HG02571 (cell line): ENCODE data around the gene GPT2.
"Not testable (repeated sequence)": the region's sequence is repeated elsewhere in the genome, so short reads cannot be mapped to it uniquely, and the experiment has no call there.

Source experiments
- ATAC-seq: cut with Tn5 transposase; IDR thresholded peaks from one replicate; pipeline ENCODE4 v1.9.1; 2021; ENCODE audit warnings: mild to moderate bottlenecking, moderate library complexity; ENCODE audit not compliant: unreplicated experiment

GPT2 gene

DNA sequence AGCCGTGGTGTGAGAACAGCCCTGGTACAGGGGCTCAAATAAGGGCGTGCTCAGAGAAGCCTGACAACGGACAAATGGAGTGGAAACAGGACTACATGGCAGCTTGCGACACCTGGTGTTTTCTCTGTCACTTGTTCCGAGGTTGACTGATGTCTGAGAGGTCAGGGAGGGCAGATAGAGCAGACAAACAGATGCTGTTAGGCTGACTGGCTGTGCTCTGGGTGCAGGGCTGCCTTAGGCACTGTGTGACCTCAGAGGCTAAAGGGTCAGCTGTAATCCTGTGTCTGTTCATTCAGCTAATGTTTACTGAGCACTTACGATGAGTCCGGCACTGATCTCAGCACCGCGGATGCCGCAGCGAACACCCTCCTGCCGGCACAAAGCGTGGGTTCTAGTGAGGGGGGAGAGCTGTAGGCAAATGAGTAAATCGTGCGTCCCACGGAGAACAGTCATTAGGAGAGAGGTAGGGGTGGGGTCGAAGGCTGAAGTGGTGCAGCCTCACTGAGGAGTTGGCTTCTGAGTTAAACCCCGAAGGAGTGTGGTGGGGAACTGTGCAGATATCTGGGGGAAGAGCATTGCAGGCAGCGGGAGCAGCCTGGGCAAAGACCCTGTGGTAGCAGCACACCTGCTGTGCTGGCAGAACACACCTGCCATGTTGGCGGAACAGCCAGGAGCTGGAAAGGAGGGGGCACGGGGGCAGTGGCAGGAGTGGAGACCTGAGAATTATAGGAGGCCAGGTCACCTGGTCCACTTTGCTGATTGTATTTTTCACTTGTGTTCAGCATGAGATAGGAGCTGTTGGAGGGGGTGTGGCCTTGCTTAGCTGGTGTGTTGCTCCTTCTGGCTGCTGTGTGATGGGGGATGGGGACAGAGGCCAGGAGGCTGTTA lies 35.0 kb downstream of the GPT2 start:
- ATAC-seq: peak; percentile 92

GRCh38 chr16:46920402-46921068 lies 36.4 kb downstream of the GPT2 start:
- no peak for ATAC-seq

DNA sequence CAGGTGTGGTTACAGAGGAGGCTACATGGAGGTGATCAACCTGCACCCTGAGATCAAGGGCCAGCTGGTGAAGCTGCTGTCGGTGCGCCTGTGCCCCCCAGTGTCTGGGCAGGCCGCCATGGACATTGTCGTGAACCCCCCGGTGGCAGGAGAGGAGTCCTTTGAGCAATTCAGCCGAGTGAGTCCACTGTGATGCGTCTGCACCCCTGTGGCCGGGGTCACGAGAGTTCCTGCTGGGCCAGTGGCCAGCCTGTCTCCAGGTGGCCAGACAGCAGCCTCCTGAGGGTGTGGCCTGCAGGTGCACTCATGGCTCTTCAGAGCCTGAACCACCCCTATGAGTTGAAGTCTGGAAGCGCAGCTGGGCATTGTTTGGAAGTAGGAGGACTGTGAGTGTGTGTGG lies 38.1 kb downstream of the GPT2 start:
- ATAC-seq: no peak

GRCh38 chr16:46923513-46924295 lies 39.5 kb downstream of the GPT2 start:
- ATAC-seq: no peak

DNA sequence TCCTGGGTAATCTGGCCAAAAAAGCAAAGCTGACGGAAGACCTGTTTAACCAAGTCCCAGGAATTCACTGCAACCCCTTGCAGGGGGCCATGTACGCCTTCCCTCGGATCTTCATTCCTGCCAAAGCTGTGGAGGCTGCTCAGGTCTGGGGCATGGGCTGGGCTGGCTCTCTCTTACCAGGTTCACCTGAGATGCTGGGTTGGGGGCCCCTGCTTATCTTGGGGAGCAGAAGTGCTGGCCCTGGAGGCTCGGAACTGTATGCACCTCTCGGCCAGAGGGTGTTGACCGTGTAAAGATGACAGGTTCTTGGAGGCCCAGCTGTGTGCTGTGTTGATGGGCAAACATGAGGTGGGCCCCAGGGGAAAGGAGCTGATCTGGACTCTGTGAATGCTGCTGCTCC lies 40.2 kb downstream of the GPT2 start:
- ATAC-seq: no peak

DNA sequence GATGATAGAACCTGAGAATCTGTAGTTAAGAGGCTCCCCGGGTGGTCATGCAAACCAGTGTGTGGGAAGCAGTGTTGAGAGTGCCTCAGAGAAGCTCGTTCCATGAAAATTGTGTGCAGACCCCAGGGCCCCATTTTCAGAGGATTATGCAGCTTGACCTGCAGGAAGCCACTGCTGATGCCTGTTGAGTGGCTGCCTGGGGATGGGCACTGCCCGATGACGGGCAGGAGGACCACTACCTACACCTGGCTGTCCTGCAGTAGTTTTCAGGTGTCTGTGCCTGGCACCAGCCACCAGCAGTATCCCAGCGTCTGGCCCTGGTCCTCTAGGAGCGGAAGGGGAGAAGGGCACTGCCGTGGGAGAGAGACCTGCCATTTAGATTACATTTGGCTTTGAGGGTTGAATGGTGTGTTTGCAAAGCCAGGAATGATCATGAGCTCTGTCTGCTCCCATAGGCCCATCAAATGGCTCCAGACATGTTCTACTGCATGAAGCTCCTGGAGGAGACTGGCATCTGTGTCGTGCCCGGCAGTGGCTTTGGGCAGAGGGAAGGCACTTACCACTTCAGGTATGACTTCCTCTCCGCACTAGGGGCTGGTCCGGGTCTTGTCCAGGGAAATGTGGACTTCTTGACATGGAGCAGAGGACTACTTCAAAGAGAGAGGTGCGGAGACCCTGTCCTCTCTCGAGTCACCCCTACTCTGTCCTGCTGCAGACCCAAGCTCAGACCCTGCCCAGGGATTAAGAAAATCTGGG lies 42.5 kb downstream of the GPT2 start:
- ATAC-seq: no peak

GRCh38 chr16:46927273-46927672 lies 43.1 kb downstream of the GPT2 start:
- no peak for ATAC-seq

DNA sequence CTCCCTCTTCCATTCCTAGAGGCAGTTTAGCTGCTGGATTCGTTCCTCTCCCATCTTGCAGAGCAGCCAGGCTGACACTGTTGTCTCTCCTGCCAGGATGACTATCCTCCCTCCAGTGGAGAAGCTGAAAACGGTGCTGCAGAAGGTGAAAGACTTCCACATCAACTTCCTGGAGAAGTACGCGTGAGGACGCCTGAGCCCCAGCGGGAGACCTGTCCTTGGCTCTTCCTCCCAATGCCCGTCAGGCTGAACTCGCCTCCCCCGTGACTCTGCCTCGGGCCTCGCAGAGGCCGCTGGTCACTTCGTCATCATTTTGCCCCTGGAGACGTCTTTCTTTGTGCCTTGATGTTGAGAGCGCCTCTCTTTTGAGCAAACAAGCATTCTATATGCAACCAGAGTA lies 44.6 kb downstream of the GPT2 start:
- ATAC-seq: no peak

GRCh38 chr16:46929378-46930332 lies 45.5 kb downstream of the GPT2 start:
- no peak for ATAC-seq

DNA sequence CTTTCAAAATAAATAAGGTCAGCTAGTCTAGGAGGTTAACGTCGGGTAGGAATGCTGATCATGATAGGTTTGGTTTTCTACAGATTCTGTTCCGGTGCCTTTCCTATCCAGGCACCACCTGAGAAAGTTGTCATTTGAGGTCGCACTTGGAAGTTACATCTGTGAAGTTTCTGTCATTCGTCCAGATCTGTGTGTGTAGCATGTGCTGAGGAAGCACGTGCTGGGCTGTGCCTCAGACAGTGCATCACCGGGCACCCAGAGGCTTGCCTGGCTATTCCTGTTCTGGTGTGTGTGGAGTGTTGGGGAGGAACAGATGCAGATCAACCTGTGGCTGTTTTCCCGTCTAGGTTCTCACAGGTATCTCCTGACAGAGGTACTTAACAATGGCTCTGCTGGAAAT lies 46.7 kb downstream of the GPT2 start:
- ATAC-seq: no peak

DNA sequence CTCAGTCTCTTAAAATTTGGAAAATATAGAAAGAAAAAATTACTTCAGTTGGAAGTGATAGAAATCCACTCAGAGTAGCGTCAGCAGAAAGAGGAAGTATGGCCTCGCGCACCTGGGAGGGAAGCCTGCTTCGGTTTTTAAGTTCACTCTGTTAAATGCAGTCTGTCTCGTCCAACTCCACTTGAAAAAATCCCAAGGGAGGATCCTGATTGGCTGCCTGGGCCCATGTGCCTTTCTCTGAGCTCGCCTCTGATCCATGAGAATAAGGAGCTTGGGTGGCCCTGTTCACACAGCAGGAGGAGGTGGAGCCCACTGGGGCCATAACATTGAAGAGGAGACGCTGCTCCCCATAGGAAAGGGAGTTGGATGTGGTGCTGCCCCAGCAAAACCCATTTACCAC lies 48.6 kb downstream of the GPT2 start:
- ATAC-seq: no peak

DNA sequence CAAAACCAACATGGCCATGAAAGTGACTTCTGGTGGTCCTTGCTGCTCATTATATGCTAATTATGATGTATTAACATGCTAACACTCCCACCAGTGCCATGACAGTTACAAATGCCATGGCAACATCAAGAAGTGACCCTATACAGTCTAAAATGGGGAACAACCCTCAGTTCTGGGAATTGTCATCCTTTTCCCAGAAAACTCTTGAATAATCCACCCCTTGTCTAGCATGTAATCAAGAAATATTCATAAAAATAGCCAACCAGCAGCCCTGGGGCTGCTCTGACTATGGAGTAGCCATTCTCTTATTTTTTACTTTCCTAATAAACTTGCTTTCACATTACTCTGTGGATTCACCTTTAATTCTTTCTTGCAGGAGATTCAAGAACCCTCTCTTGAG lies 53.4 kb downstream of the GPT2 start:
- no peak for ATAC-seq

DNA sequence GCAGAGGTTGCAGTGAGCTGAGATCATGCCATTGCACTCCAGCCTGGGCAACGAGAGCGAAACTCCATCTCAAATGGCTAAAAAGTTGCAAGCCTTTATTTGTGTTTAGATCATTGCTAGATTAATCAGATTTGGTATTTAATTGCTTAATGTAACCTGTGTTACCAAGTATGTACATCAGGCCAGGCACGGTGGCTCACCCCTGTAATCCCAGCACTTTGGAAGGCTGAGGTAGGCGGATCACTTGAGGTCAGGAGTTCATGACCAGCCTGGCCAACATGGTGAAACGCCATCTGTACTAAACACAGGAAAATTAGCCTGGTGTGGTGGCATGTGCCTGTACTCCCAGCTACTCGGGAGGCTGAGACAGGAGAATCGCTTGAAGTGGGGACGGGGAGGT lies 60.6 kb downstream of the GPT2 start:
- ATAC-seq: not testable (repeated sequence)

DNA sequence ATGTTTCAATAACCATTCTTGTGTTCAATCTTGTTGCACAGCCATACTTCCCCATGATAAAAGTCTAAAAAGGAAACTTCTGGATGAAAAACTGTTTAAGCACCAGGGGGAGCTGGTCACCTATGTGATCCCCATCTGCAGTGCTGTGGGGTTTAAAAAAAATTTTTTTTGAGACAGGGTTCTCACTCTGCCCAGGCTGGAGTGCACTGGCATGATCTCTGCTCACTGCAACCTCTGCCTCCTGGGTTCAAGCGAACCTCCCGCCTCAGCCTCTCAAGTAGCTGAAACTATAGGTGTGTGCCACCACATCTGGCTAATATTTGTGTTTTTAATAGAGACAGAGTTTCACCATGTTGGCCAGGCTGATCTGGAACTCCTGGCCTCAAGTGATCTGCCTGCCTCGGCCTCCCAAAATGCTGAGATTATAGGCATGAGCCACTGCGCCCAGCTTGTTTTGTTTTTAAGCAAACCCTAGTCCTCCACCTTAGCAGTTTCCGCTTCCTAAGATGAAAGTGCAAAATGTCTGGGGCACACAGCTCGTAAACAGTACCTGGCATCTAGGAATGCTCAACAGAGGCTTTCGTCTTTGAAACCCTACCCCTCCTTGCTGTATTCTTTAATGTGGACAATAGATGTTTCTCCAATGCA lies 63.9 kb downstream of the GPT2 start:
- no peak for ATAC-seq

DNA sequence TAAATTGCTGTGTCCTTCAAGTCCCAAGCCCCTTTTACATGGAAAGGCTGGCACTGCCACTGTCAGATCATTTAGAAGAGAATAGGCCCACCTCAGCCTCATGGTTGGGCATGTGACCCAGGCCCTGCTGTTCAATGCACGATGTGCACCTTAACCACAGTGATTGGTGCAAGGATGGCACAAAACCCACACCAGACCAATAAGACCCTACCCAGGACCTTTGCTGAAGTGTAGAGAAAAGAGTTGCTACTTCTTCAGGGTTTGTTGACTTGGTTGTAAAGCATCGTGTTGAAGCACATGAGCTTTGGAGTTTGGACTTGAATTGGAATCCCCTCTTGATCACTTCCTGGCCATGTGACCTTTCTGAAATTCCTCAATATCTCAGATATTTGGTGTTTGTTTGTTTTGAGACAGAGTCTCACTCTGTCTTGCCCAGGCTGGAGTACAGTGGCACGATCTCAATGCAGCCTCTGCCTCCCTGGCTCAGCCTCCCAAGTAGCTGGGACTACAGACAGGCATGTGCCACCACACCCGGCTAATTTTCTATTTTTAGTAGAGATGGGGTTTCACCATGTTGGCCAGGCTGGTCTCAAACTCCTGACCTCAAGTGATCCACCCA lies 64.5 kb downstream of the GPT2 start:
- no peak for ATAC-seq

GRCh38 chr16:46949241-46949892 lies 65.2 kb downstream of the GPT2 start:
- ATAC-seq: no peak

DNA sequence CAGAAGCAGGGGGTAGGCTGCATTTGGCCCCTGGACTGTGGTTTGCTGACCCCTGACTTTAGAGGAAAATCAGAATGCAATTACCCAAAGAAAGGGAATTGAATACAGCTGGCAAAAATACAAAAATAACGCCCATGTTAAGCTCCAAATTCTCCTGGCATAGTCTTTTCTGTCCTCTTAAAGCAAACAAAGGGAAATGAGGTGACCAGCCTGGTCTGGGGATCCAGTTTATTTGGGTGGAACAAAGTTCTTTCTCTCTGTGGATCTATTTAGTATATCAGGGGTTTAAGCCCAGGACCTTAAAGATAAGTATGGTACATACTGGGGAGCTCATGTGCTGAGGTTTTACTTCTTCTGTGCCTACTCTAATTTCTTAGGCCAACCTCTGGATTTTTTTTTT lies 65.8 kb downstream of the GPT2 start:
- no peak for ATAC-seq

- no peak for ATAC-seq
Observed at GRCh38 chr16:46954562-46954961, 70.4 kb downstream of the GPT2 start.
